Activated CD8-positive, alpha-beta memory T cell treated with anti-CD3 and anti-CD28 coated beads for 48 hours (primary cell): ENCODE data around the gene CFAP107.
"Not testable (repeated sequence)": the region's sequence is repeated elsewhere in the genome, so short reads cannot be mapped to it uniquely, and the experiment has no call there.

ENCODE experiments used
- DNase-seq, 3 experiments: peaks; one replicate each; pipeline ENCODE4 v3.0.0-alpha.2; 2020; ENCODE audit warnings: low read depth in 2 of 3, low spot score in 2 of 3

CFAP107 gene

DNA sequence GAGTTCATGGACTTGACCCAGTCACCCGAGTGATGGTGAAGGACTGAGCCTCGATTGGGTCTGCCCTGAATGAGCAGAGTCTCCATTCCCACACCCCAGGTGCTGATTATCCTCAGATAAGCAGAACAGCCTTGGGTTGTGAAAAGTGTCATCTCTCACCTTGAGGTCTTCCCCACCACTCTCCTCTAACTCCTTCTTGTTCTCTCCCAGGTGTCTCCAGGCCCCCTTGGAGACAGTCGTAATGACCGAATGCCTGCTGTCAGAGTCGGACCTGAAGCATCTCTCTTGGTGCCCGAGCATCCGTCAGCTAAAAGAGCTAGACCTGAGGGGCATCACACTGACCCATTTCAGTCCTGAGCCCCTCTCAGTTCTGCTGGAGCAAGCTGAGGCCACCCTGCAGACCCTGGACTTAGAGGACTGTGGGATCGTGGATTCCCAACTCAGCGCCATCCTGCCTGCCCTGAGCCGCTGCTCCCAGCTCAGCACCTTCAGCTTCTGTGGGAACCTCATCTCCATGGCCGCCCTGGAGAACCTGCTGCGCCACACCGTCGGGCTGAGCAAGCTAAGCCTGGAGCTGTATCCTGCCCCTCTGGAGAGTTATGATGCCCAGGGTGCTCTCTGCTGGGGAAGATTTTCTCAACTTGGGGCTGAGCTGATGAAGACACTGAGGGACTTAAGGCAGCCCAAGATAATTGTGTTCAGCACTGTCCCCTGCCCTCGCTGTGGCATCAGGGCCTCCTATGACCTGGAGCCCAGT lies 31.0 kb downstream of the CFAP107 start:
- no peak for DNase-seq

DNA sequence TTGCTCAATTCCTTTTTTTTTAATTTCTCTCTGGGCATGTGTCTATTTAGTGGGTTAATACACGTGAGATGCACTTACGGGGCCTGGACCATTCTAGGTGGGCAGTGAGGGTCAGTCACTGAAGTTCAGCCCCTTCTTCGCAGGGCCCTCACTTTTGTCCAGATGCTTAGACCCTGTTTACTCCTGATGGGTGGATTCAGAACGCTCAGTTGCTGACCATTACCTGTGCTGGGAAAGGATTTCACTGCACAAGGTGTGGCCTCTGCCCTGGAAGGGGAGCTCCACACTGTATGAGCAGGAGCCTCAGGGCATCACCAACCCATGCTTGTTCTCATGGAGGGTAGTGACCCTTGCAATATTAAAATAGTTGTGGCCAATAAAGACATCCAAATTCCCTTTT lies 32.1 kb downstream of the CFAP107 start:
- DNase-seq: no peak

DNA sequence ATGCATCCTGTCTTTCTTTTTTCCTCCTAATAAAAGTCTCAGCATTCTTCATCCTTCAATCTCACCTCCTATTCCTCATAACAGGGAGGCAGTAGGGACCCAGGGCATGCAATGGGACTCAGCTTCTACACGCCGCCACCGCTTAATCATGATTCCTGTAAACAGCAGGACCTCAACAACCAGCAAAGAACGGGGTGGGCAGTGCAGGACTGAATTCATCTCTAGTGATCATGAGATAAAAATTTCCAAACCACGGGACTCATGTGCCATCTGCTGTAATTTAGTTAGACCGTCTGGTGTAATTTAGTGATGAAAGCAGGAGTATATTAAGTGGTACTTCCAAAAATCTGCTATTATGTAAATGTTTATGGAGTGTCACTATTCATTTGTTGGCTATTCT lies 32.9 kb downstream of the CFAP107 start:
- no peak for DNase-seq

DNA sequence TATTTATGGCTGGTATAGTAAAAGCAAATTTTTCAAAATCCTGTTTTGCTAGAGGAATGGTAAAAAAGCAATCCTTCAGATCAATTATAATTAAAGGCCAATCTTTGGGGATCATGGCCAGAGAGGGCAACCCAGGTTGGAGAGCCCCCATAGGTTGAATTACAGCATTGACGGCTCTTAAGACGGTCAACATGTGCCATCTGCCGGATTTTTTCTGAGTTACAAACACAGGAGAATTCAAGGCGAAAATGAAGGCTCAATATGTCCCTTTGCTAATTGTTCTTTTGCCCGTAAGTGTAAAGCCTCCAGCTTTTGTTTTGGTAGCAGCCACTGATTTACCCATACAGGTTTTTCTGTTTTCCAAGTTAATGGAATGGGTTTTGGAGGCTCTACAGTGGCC lies 35.5 kb downstream of the CFAP107 start:
- not testable (repeated sequence) for DNase-seq

DNA sequence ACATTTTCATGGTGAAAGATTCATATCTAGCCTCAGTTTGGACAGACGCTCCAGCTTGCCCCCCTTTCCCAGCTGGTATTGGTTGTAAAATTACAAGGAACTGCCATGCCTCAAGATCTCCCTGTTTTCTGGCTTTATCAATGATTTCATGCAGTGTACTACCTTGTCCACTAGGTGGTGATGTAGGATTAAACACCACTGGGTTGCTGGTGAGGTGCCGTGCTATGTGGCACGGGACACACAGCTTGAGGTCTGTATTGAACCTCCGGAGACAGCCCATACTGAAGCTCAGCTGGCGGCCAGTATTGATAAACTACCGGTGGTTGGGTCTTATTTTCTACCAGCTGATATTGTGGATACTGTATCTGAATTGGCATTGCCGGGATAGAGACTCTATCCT lies 37.8 kb downstream of the CFAP107 start:
- not testable (repeated sequence) for DNase-seq

DNA sequence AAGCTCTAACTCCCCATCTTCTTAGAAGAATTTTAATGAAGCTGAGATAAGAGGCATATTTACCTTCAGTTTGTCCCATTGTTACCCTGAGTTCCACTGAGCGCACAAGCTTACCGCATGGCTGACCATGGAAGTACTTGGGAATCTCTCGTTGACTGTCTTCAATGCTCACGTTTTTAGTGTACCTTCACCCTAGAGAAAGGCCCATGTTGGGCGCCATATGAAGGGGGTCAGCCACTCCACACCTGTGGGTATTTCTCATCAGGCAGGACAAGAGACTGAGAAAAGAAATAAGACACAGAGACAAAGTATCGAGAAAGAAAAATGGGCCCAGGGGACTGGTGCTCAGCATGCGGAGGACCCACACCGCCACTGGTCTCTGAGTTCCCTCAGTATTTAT lies 38.7 kb downstream of the CFAP107 start:
- not testable (repeated sequence) for DNase-seq

DNA sequence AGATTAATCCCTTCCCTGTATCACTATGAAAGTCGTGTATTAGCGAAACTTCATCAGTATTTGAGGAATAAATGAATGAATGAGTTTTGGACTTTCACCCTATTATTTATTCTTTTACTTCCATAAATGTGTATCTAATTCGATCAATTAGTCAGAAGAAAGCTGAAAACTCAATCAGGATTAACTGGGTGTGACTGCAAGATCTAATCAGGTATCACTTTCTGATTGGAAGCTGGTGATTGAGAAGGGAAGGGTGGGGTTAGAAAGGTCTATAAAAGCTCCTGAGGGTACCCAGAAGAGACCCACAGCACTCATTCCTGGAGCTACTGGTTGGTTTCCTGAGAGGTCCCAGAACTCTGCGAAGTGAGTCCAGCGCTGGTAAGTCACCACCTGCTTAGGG lies 45.1 kb downstream of the CFAP107 start, which contains the start of gene PRAMEF1:
Gene PRAMEF1 (plus strand): TSS at position 301 of the 400 bp plus-strand sequence. CDS start 1,831 bp downstream, outside the sequence.
- DNase-seq: not testable (repeated sequence)

DNA sequence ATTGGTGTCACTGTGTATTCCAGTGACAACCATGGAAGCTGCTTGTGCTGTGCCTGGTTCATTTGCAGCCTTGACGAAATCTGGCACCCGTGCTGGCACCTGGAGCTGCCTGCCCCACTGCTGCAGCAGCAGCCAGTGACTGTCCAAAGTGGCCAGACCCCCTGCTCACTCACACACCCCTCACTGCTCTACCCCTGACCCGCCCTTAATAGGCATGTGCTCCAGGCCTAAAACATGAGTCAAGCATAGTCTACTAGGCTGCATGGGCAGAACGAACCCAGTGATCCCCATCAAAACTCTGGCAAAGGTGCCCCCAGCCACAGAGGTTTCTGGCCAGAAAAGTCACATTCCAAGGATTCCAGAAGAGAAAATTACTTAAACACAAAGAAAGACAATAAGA lies 52.9 kb downstream of the CFAP107 start:
- no peak for DNase-seq

DNA sequence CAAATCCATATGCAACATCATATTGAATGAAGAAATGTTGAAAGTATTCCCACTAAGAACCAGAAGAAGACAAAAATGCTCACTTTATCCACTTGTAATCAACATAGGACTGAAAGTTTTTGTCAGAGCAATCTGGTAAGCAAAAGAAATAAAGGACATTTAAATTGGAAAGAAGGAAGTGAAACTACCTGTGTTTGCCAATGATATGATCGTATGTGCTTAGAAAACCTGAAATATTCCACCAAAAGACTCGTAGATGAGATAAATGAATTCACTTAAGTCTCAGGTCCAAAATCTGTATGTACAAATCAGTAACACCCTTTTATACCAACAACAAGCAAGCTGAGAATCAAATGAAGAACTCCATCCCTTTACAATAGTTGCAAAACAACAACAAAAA lies 53.7 kb downstream of the CFAP107 start:
- no peak for DNase-seq

DNA sequence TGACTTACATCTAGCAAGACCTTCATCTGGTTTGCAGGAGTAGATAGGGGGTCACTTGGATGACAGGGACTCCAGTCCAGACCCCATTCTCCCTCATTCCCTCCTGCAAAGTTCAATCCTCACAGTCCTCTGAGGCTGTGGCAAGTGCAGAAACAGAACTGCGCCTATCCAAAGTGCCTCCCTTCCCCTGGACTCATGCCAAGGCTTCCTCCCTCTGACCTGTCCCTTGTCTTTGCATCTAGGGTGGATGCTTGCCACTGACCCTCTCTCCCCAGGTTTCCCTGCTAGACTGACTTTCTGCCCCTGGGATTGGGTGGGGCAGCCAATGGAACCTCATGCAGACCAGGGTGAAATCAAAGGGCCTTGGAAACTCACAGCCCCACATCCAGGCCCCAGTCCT lies 63.9 kb downstream of the CFAP107 start:
- DNase-seq: no peak

DNA sequence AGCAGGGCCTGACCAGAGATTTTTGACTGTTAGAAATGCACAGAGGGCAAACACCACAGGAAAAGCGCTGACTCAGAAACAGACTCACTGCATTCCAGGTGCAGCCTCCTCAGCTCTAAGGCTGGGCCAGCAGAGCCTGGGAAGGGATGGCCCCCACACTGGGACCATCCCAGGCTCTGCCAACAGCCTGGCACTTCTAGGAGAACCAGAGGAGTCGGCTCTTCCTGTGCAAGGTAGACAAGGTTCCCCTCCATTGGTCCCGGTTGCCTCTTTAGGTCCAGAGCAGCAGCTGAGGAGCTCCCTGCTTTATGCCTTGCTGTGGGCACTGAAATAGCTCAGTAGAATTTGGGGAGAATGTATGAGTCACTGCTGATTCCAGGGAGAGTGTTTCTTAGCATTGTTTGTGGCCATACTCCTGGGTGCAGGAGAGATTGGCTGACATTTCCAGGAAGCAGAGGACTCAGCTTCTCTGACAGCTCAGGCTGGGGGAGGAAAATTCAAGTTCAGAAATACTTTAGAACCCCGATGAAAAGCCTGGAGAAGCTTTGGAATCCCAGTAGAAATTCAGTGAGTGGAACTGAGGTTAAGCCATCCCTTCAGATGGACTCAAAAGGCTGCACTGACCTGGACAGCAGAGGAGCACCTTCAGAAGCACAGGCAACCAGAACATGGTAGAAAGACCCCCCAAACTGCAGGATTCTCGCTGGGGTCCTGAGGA lies 64.8 kb downstream of the CFAP107 start:
- DNase-seq: no peak

DNA sequence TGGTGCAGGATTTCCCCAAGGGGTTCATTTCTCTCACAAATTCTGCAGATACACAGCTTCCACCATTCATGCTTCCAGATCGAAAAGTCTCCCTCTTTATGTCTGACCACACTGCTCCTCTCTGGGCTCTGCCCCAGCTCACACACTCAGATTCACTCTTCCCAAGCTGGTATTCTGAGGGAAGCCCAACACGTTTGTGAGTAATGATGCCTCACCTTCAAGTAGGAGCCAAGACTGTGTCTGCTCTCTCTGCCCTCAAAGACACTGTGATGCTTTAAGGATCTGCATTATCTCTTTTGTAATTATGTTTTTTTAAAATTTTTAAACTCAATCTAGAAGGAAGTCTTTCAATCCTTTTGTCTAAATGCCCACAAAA lies 65.4 kb downstream of the CFAP107 start:
- no peak for DNase-seq
